NCI-H774 (cell line): Measurements from ENCODE around the gene DMD.

ENCODE experiments used
- DNase-seq: peaks from one replicate; lab custom pipeline; 2025; lab: John Stamatoyannopoulos, UW

The DMD gene

DNA sequence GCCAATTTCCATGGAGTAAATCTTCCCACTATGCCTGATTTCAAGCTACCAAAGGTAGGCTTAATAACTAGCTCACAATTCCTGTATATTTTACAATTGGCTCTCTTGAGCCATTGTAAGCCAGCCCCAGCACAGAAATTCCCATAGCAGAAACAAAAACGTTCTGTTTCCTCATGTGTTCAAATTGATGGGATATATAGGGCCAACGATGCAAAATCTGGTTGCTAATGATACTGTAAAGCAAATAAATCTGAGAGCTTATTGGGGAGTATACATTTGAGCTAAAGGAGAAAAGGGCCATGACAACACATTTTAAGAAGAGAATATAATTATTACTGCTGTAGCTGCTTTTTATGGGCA lies 1872.4 kb downstream of the DMD start:
- no peak for DNase-seq

DNA sequence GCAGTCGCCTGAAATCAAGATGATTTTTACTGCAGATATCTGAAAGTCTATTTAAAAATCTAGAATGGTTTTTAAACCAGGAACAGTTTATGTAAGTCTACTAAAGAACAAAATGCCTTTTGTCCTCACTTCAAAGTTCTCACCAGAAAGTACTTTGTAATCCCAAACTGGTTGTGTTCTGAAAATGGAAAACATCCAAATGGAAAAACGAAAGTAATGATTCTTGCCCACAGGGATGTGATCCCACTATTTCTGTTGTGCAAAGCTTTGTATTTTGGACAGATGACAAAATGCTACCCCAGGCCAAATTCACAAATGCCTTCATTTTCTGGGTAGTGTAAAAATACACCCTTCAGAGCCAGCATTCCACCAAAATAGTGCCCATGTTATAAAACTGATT lies 1874.0 kb downstream of the DMD start:
- DNase-seq, result no peak

DNA sequence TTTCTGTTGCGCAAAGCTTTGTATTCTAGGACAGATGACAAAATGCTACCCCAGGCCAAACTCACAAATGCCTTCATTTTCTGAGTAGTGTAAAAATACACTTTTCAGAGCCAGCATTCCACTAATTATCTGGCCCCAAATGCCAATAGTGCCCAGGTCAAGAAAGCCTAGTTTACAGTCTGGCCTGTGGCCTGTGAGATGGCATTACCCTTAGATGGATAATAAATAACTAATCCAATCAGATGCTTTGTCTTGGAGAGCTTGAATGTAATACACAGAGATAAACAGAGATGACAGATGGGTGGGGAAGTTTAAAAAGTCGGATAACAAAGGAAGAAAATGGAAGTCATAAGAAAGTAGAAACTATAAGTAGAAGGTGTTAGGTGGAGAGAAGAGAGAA lies 1874.9 kb downstream of the DMD start:
- DNase-seq, result no peak

DNA sequence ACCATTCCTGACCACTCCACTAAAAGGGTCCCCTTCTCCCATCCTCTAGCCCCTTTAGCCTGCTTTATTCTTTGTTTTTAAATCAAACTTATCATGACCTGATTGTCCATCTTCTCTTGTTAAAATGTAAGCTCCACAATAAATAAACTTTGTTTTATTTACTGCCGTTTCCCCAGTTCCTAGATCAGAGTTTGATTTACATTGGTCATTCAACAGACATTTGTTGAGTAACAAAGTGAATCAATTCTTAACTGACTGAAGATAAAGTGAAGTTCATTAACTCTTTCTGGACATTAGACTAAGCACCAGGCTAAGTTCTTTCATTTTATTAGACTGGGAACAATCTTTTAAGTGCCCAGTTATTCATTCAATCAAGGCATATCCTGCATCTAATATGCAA lies 1876.4 kb downstream of the DMD start:
- no peak for DNase-seq

DNA sequence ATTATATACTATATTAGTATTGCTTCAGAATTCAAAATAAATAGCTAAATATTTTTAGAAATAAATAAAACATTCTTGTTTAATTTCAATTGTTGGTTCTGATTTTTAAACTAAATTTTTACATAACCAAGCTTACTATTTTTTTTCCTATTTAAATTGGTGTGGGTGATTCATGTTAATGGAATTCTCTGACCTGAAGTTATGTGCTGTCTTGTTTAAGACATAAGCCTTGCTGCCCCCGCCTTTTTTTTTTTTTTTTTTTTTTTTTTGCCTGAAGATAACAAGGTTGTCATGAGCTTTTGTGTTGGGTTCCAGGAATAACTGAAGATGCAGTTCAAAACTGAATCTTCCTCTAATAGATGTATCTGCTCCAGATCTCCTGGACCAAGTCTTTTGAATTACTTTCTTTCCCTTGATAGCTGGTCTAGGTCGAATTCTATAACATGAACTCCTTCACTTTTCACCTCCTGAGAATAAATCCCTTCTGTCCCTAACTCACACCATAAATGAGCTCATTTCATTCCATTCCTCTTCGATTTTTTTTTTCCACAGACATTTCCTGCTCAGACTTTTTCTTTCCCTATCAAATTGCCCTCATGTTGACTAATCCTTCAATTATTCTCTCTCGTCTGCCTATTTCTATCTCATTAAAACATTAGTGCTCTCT lies 1878.1 kb downstream of the DMD start:
- no peak for DNase-seq

DNA sequence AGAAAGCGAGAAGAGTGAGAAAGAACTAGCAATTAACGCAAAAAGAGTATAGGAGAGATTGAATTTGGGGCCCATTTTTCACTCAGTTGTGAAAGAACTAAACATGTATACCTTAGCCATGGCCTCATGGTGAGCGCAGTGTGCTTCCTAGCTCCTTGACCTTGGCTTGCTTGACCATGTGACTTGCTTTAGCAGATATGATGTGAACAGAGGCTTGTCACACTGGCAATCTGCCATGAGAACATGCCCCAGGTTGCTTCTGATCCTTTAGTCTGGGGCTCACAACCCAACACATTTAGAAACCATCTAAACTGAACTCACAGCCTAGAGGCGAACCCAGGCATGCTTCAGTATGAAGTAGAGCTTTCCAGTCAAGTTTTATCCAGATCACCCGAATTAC lies 1879.4 kb downstream of the DMD start:
- no peak for DNase-seq

DNA sequence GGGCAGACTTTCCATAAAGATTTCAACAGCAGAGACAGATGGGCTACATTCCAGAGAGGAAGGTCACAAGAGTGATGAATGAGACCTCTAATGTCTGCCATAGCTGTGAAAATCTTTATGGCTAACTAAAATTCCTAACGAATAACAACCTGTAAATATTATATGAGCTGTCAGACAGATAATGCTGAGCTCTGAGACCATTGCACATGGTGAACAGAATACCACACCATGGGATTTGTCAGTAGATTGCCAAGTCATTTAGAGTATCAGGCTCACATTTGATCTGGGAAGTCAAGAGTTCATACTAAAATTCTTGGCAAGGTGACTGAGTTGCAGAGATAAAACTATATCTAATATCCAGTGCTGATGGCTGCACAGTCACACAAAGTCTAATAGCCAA lies 1880.3 kb downstream of the DMD start:
- DNase-seq, result no peak

DNA sequence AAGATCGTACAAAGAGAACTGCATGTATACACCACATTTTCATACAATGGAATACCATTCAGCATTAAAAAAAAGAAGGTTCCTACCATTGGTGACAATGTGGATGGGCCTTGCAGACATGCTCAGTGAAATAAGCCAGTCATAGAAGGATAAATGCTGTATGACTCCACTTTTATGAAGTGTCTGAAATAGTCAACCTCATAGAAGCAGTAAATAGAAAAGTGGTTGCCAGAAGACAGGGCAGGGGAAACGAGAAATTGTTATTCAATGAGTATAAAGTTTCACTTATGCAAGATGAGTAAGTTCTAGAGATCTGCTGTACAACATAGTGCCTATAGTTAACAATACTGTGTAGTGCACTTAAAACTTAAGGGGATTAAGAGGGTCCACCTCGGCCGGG lies 1882.1 kb downstream of the DMD start:
- DNase-seq, result no peak

DNA sequence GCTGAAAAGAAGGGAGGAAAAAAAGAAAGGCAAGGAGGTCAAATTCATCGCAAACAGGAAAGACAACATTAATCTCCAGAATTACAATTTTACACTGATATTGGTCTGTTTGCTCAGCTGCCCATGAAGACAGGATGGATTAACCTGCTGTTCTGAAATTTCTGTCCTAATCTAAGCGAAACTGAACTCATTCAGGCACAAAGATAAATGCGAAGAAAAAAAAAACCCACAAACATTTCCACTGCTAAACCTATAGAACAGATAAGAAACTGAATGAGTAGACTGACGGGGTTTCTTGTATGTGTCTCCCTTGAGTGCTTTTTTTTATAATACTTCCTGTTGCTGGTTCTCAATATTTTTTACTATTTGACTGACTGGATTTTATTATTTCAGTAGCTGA lies 1887.7 kb downstream of the DMD start:
- no peak for DNase-seq

DNA sequence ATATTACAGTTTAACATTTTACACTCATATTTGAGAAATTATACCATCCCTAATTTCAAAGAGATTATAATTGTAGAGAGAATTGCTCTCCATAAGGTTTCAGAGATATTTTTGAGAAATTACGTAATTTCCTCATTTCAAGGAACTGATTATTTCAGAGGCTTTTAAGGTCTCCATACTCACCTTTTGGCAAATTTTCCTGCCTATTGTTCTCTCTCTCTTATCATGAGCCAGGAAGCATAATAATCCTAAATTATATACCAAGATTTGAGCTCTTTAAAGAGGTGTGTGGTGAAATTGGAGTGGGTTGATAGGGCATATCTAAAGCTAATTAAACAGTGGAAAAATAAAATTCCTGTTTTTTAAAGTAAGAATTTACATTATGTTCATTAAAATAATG lies 1890.6 kb downstream of the DMD start:
- no peak for DNase-seq

DNA sequence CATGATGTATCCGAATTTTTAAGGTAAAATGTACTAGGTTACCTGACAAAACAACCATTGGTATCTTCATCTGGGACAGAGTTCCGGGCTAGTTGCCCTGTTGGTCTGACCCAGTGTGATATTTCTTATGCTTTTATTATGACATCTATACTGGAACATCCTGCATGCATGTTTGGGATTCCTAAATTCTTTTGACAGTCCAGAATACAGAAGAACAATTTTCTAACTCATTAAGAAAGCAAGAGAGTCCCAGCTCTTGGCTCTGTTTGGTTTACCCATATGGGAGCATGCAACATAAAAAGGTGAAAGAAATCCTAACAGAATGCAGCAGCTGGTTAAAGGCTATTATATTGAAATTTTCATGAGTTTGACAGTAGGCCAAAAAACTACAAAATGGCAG lies 1891.8 kb downstream of the DMD start:
- DNase-seq, result no peak

DNA sequence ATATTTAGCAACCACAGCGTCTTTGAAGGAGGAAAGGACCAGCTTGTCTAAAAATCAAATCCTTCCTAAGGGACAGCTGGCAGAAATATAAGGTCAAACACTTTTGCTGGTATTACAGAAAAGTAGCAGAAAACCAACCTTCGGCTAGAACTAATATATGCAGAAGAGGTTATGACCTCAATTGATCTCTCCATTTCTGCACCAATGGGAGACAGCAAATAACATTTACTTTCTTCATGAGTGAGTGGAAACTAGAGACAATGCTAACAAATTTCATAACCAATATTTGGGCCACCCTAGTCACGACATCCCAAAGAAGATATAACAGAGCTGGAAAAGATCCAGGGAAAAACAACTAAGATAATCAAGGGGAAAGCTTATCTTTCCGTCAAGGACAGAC lies 1892.5 kb downstream of the DMD start:
- DNase-seq, result no peak

DNA sequence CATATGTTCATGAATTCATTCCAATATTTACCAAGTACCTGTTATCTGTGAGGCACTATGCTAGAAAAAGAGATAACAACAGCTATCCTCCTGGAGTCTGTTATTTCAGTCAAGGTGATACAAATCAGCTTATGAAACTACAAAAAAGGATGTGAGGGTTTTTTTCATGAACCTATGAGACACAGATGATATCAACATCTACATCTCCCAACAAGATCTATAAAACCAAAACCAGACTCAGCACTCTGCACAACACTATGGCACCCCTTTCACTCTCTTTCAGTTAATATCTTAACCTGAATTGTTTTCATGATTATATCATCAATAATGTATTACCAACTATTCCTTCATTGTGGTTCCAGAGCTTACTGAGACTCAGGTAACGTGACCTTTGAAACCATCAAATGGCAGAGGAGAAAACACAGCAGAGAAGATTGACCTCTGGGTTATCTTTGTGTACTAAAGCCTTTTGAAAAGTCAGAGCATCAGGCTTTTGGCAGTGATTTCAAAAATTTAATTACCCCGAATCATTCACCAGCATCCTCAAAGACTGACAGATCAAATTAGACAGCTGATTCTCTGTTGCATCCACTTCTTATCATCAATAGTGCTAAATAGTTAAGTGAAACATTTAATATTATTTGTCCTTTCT lies 1894.9 kb downstream of the DMD start:
- DNase-seq, result no peak

DNA sequence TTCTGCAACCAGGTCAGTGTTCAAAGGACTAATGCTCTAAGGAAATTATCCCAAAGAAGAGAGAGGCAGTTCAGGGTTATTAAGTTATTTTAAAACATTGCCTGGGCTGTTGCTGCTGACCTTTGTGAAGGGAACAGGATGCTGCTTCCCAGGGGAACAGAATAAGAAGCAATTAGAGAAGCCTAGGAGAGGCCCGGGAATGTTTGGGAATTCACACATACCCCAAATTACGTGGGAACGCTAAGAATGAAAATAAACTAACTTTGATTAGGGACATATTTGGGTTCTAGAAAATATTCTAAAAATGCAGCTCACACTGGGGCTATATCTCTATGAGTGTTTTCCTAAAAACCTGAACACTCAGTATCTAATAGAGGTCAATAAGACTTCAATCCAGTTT lies 1896.4 kb downstream of the DMD start:
- no peak for DNase-seq

DNA sequence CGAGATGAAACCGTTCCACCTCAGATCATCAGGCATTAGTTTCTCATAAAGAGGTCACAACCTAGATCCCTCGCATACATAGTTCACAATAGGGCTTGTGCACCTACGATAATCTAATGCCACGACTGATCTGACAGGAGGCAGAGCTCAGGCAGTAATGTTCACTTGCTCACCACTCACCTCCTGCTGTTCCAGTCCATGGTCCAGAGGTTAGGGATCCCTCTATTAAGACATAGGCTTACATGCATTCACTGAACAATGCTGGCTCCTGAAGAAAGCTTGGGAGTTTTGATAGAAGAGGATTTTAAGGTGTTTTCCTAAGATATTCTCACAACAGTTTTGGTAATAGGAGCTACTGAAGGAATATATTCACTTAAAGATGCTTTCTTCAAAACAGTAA lies 1903.4 kb downstream of the DMD start:
- DNase-seq, result no peak

DNA sequence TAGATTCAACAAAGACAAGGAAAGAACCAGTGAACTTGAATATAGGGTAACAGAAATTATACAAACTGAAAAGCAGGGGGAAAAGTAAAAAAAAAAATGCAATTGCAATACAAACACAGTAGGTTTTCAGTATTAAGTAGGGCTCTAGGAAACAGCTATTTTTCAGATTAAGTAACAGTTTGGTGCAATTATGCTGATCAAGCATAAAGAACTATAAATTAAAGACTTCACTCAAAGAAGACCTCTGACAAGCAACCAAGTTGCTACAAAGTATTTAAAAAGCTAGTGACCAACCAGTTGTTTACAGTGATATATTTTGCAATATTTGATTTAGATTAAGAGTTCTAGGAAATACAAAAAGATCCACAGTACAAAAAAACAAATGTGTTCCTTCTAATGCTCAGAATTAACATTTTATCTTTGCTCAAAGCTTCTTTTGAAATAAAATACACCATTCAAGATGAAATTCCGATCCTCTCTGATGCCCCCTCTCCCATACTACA lies 1908.7 kb downstream of the DMD start:
- no peak for DNase-seq

DNA sequence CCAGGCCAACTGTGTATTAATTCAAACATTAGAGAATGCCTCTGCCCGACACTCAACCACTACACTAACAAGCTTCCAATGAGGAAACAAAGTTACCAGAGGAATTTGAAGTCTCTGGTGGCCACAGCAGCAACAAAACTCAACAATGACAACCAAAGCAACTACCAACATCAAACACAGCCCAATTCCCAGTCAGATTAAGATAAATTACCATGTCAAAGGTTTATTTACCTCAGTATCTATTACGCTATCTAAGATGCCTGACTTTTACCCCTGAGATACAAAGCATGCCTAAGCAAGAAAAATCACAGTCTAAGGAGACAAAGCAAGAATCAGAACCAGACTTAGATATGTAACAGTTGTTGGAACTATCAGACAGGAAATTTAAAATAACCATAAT lies 1909.4 kb downstream of the DMD start:
- no peak for DNase-seq

DNA sequence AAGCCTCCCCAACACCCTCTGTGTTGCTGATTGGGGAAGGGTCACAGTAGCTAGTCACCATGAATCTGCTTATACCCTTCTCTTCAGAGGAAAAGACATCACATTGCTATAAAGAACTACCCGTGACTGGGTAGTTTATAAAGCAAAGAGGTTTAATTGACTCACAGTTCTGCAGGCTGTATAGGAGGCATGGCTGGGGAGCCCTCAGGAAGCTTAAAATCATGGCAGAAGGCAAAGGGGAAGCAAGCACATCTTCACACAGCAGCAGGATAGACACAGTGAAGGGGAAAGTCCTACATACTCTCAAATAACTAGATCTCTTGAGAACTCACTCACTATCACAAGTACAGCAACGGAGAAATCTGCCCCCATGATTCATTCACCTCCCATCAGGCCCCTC lies 1910.1 kb downstream of the DMD start:
- DNase-seq, result no peak

DNA sequence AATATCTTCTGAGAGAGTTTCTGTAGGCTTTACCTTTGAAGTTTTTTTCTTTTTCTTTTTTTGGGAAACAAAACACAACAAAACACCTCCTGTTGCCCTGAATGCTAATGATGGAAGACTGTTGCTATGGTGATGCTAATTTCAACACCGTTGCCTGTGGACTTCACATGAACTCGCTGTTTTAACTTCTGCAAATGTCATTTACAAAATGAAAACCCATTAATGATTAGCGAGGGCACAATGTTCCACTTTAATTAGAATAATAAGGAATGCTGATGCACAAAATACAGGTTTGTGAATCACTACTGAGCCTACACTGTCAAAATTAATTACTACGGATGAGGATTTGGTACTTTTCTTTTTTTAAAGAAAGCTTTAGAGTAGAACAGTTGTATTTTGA lies 1912.4 kb downstream of the DMD start:
- no peak for DNase-seq

DNA sequence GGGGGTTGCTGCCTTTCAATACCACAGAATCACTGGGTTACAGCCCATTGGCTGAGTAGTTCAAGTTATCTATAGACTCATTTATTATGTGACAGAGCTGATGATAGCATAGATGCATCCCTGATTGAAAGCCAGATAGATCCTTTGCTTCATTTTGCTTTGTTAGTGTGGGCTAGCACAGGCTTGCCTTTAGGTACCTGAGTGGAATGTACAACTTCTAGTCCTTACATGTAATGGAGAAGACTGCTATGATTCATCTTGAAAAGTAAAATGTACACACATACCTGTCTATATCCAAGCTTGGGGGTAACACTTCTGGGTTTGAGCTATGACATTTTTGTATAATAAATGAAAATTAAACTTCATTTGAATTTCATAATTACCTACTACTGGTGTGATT lies 1913.5 kb downstream of the DMD start:
- DNase-seq, result no peak

DNA sequence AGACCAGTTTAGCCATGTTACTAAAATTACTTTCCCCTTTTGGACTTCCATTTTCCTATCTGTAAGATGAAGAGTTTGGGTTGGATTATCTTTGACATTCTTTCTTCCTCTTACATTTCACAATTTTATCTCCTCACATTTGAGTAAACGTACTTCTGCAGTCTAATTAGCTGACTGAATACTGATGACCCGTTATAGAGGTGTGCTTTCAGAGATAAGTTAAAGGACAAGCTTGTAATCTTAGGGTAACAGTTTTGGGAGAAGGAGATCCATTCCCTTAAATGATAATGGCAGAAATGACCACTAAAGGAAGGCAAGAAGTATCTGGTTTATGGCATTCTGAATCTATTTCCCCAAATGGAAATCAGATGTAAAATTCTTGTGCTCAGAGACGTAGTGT lies 1916.9 kb downstream of the DMD start:
- DNase-seq, result no peak

DNA sequence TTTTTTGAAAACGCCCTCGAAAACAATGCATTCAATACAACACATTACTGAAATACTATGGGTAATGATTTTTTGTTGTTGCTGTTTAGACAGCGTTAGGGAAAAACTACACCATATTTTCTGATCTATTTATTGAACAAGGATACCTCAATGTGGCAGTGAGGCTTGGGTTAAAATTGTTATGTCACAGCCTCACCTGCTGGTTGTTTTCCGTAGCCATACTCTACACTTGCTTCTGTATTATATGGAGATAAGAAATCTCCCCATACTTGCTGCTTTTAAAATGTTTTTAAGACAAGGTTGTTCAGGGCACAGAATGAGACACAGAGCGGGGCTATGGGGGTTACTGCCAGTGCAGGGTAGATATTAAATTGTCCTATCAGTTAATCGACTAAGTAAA lies 1917.9 kb downstream of the DMD start:
- DNase-seq, result no peak

DNA sequence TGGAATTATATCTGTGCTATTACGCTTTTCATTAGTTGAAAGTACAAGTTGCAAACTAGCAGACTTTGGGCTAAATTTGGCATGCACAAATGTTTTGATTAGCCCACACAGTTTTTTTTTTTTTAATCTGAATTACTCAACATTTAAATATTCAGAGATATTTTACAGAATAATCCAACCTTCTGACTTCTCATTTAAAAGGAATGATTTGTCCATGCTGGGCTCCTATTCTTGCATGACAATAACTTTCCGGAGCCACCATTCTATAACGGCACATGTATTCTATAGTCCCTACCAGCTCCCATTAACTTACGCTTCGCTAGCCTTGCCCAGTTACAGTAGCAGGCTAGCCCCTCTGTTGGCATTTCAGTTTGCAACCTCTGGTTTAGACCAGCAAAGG lies 1920.2 kb downstream of the DMD start:
- no peak for DNase-seq

DNA sequence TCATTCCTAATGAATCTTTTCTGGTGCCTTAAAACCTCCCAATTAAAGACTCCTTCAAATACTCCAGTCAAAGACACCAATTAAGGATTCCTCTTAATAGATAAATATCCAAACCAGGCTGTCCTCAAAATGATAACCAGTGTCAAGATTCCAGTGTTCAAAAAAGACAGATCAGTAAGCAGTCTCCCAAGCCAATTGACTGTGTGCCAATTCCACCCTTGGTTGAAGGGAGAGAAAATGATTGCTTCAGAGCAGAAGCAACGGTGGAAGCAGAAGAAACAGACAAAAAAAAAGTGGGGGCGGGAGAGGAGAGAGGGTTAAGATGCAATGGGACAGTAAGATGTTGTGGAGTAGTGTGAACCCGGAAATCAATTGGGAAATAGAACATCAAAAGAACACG lies 1923.5 kb downstream of the DMD start:
- DNase-seq, result no peak
